ENCODE measurements around the gene ARTN. TPM values are rescaled to one million over a fixed set of nuclear protein-coding genes. Genes with fewer than 3 reads are reported as not detected.

ARTN gene
- total RNA-seq, 1 experiment from 2014 or later, result 10.6 TPM

- Histone ChIP-seq H4K91ac (ENCODE audit: insufficient read length, low read depth, low read length) (no peak overlapping the region), H3K9ac (ENCODE audit: extremely low read depth, insufficient read length, low read length) (no peak overlapping the region), H4K5ac (ENCODE audit: insufficient read length, low read depth, low read length) (no peak overlapping the region), H3K4me2 (ENCODE audit: insufficient read depth, insufficient read length, low read length) (no peak overlapping the region), H2BK120ac (ENCODE audit: low read depth, low read length, poor library complexity, severe bottlenecking) (no peak overlapping the region), H3K23me2 (ENCODE audit: insufficient read length, low read depth, low read length, poor library complexity, severe bottlenecking) (no peaks in the 10 kb centered on the region), H2AFZ (ENCODE audit: low read length) (no peak overlapping the region), H2BK12ac (ENCODE audit: insufficient read length, low read depth, low read length) (no peak overlapping the region), H3K23ac (ENCODE audit: insufficient read length, low read depth, low read length) (no peak overlapping the region), H3K14ac (ENCODE audit: insufficient read depth, low read length) (no peak overlapping the region), H3T11ph (ENCODE audit: low read length) (no peak overlapping the region), H2BK20ac (ENCODE audit: low read depth, low read length, poor library complexity, severe bottlenecking) (no peak overlapping the region), H2BK15ac (ENCODE audit: low read depth, low read length) (no peak overlapping the region), H3K56ac (ENCODE audit: insufficient read length, low read depth, low read length) (no peak overlapping the region), H3K27ac (ENCODE audit: insufficient read length, low read depth, low read length) (no peak overlapping the region), H3K9me3 (ENCODE audit: control insufficient read depth, low read depth, low read length) (no peaks in the 10 kb centered on the region), H3K79me1 (ENCODE audit: insufficient read depth, low read depth, low read length, poor library complexity, severe bottlenecking) (no peaks in the 10 kb centered on the region), H3K18ac (ENCODE audit: insufficient read length, low read depth, low read length) (no peak overlapping the region), H3K4ac (ENCODE audit: low read depth, low read length) (no peak overlapping the region), H3K79me2 (ENCODE audit: insufficient read depth, low read length) (no peaks in the 10 kb centered on the region), H4K8ac (replicated peaks; ENCODE audit: insufficient read length, low read depth, low read length) (no peak overlapping the region), H2BK5ac (ENCODE audit: insufficient read length, low read length) (no peak overlapping the region), H4K20me1 (ENCODE audit: control insufficient read depth, insufficient read depth, insufficient read length) (no peaks in the 10 kb centered on the region), H3K27me3 (ENCODE audit: insufficient read depth, low read length) (no peaks in the 10 kb centered on the region), H3K4me1 (ENCODE audit: insufficient read depth, low read length) (no peaks in the 10 kb centered on the region), H2AK5ac (ENCODE audit: insufficient read length, low read length) (no peak overlapping the region)
- DNase-seq, result no peak
- peaks cover 3 to 15% (median 9%) of the 10 kb centered on the region in 3 experiments; a peak in 4 of 7 replicates for H3K36me3 Mint-ChIP-seq (ENCODE audit: insufficient read depth in 1 of 3, low read depth in 3 of 3)
- no peaks in the 10 kb centered on the region for H3K9me3 Mint-ChIP-seq
- no peak overlapping the region for H3K4me3 Mint-ChIP-seq
- H3K4me1 Mint-ChIP-seq, result no peaks in the 10 kb centered on the region
- H3K27me3 Mint-ChIP-seq (ENCODE audit: low read depth), result no peaks in the 10 kb centered on the region; the same call in 1 of the 2 replicates
- WGBS (ENCODE audit: extremely low coverage, insufficient read length, low lambda C conversion rate), result no CpG with 5 or more reads among the region's 3 CpGs
- no peak overlapping the region for H3K27ac Mint-ChIP-seq
- TF ChIP-seq CTCF (conservative IDR thresholded peaks at IDR 0.05), result no peak
These were observed 29.4 kb downstream of the ARTN start for GRCh38 chr1:43963006-43963405.
